Hepatocyte (in vitro differentiated cells): ENCODE results near the gene PICALM. TPM values are rescaled to one million over a fixed set of nuclear protein-coding genes. Genes with fewer than 3 reads are reported as not detected.

Source experiments
- DNase-seq: peaks from one replicate; pipeline ENCODE4 v3.0.0-alpha.2; 2016; ENCODE audit warnings: low spot score
- H2AFZ ChIP-seq: fragments of 200-600 bp; sonication (generic); 2 replicates; pipeline ENCODE4 v1.6.0; 2016; ENCODE audit warnings: antibody characterized with exemption, mild to moderate bottlenecking
- H3K27ac ChIP-seq: fragments of 200-600 bp; sonication (generic); 2 replicates; pipeline ENCODE4 v1.5.1; 2016; ENCODE audit warnings: mild to moderate bottlenecking
- H3K27me3 ChIP-seq: fragments of 200-600 bp; sonication (generic); 2 replicates; pipeline ENCODE4 v1.6.1; 2016
- H3K36me3 ChIP-seq: fragments of 200-600 bp; sonication (generic); replicated peaks from 2 replicates; pipeline ENCODE4 v1.5.1; 2016; ENCODE audit warnings: low read depth; ENCODE audit not compliant: insufficient read depth
- H3K4me1 ChIP-seq: fragments of 200-600 bp; sonication (generic); 2 replicates; pipeline ENCODE4 v1.5.1; 2016; ENCODE audit warnings: mild to moderate bottlenecking, moderate library complexity; ENCODE audit not compliant: insufficient read depth
- H3K4me2 ChIP-seq: fragments of 200-600 bp; sonication (generic); 2 replicates; pipeline ENCODE4 v1.6.0; 2016
- H3K4me3 ChIP-seq: fragments of 200-600 bp; sonication (generic); 2 replicates; pipeline ENCODE4 v1.5.1; 2016; ENCODE audit warnings: mild to moderate bottlenecking
- H3K79me2 ChIP-seq: fragments of 200-600 bp; sonication (generic); 2 replicates; pipeline ENCODE4 v1.6.0; 2017; ENCODE audit warnings: mild to moderate bottlenecking
- H3K9me2 ChIP-seq: fragments of 200-600 bp; sonication (generic); replicated peaks from 2 replicates; pipeline ENCODE4 v1.6.0; 2017; ENCODE audit warnings: mild to moderate bottlenecking; ENCODE audit not compliant: insufficient read depth
- H3K9me3 ChIP-seq: fragments of 200-600 bp; sonication (generic); 2 replicates; pipeline ENCODE4 v1.5.1; 2016; ENCODE audit warnings: low read depth, mild to moderate bottlenecking
- H4K20me1 ChIP-seq: fragments of 200-600 bp; sonication (generic); 2 replicates; pipeline ENCODE4 v1.6.0; 2016; ENCODE audit warnings: mild to moderate bottlenecking; ENCODE audit not compliant: insufficient read depth, poor library complexity, severe bottlenecking
- EZH2 ChIP-seq: fragments of 200-600 bp; sonication (generic); IDR thresholded peaks from 2 replicates; pipeline ENCODE4 v1.6.1; 2016; ENCODE audit warnings: antibody characterized with exemption, mild to moderate bottlenecking, borderline replicate concordance
- EZH2phosphoT487 ChIP-seq: fragments of 200-600 bp; sonication (generic); IDR thresholded peaks from one replicate; pipeline ENCODE4 v1.6.1; 2018; ENCODE audit warnings: antibody characterized with exemption, mild to moderate bottlenecking, low read depth, moderate library complexity; ENCODE audit not compliant: unreplicated experiment, severe bottlenecking
- WGBS: methylation state at CpG from one replicate; pipeline ENCODE4 v1.1.6; 2016; ENCODE audit warnings: low lambda C conversion rate; ENCODE audit errors: missing lambda C conversion rate; 5-methylcytosine and 5-hydroxymethylcytosine counted together
- polyA plus RNA-seq: library from polyadenylated mRNA; unstranded; fragments of >200 nt; fragmentation: Nextera tagmentation; extraction: Ambion mirVana; gene quantifications from 2 replicates; pipeline ENCODE4 v1.2.1, GENCODE V29; 2016
- total RNA-seq: library from RNA; depleted of rRNA; stranded (reverse); fragments of >200 nt; gene quantifications from 2 replicates; pipeline ENCODE4 v1.2.3, GENCODE V29; 2014
- TF ChIP-seq, protein P1 (sequence below): fragments of 200-600 bp; sonication (generic); IDR thresholded peaks from 2 replicates; pipeline ENCODE4 v1.5.1; 2016; ENCODE audit warnings: antibody characterized with exemption, mild to moderate bottlenecking; ENCODE audit not compliant: poor library complexity

Gene PICALM
- total and polyA plus RNA-seq, 2 experiments from 2014 or later, result 46.4 to 197 TPM

DNA sequence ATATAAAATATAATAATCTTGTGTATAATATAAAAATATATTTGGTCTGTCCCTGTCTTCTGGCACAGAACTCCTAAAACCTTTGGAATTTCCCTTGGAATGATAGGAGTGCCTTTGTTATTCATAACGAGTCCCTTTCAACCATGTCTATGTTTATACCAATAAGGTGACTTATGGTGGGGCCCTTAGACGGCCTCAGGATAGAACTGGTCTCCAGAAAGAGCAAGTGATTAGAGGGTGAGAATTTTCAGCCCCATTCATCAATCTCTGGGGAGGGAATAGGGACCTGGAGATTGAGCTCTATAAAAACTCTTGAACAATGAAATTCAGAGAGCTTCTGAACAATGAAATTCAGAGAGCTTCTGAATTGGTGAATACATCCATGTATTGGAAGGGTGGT, 18.4 kb upstream of the PICALM start:
- no peaks in the 10 kb centered on the region for H3K27me3 ChIP-seq
- no peak overlapping the region for H3K27ac ChIP-seq
- TF ChIP-seq EZH2phosphoT487 (no peak), EZH2 (no peak)
- TF ChIP-seq, protein P1, sequence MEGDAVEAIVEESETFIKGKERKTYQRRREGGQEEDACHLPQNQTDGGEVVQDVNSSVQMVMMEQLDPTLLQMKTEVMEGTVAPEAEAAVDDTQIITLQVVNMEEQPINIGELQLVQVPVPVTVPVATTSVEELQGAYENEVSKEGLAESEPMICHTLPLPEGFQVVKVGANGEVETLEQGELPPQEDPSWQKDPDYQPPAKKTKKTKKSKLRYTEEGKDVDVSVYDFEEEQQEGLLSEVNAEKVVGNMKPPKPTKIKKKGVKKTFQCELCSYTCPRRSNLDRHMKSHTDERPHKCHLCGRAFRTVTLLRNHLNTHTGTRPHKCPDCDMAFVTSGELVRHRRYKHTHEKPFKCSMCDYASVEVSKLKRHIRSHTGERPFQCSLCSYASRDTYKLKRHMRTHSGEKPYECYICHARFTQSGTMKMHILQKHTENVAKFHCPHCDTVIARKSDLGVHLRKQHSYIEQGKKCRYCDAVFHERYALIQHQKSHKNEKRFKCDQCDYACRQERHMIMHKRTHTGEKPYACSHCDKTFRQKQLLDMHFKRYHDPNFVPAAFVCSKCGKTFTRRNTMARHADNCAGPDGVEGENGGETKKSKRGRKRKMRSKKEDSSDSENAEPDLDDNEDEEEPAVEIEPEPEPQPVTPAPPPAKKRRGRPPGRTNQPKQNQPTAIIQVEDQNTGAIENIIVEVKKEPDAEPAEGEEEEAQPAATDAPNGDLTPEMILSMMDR, result no peak
- no peak for DNase-seq
- H3K4me3 ChIP-seq, result no peak overlapping the region
- no peak overlapping the region for H3K4me2 ChIP-seq
- no peaks in the 10 kb centered on the region for H4K20me1 ChIP-seq
- H3K36me3 ChIP-seq, result no peaks in the 10 kb centered on the region
- no peaks in the 10 kb centered on the region for H3K9me2 ChIP-seq
- no peaks in the 10 kb centered on the region for H3K4me1 ChIP-seq
- WGBS, result 69% methylated on average over 2 of the region's 2 CpGs
- no peaks in the 10 kb centered on the region for H3K79me2 ChIP-seq
- H3K9me3 ChIP-seq, result no peaks in the 10 kb centered on the region
- no peak overlapping the region for H2AFZ ChIP-seq

DNA sequence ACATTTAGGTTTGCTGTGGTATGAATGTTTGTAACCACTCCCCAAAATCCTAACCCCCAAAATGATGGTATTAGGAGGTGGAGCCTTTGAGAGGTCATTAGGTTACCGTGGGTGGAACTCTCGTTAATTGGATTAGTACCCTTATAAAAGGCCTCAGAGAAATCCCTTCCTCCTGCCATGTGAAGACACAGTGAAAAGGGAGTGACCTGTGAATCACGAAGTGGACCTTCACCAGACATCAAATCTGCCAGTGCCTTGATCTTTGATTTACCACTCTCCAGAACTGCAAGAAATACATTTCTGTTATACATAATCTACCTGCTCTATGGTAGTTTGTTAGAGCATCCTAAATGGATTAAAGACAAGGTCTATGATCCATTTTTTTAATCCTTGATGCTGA, 12.6 kb upstream of the PICALM start:
- DNase-seq, result no peak
- Histone ChIP-seq H3K4me3 (no peak overlapping the region), H2AFZ (no peak overlapping the region), H3K9me2 (no peaks in the 10 kb centered on the region), H3K36me3 (no peaks in the 10 kb centered on the region), H3K27me3 (no peaks in the 10 kb centered on the region), H3K4me2 (no peak overlapping the region), H3K9me3 (no peaks in the 10 kb centered on the region), H3K79me2 (no peaks in the 10 kb centered on the region), H4K20me1 (no peaks in the 10 kb centered on the region), H3K4me1 (no peaks in the 10 kb centered on the region), H3K27ac (no peak overlapping the region)
- TF ChIP-seq, protein P1, result no peak
- no peak for TF ChIP-seq EZH2phosphoT487
- no peak for TF ChIP-seq EZH2
- WGBS, result 81% methylated on average over 3 of the region's 3 CpGs

DNA sequence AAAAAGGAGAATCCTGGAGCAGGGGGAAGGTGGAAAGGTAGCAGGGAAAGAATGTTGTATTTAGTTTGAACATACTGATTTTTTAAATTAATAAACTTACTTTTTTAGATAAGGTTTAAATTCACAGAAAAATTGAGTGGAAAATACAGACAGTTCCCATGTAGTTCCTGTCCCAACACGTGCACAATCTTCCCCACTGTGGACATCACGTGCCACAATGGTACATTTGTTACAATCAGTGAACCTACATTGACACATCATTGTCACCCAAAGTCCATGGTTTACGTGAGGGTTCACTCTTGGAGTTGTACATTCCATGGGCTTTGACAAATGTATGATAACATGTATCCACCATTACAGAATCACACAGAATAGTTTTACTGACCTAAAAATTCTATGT, 10.5 kb upstream of the PICALM start:
- no peaks in the 10 kb centered on the region for H4K20me1 ChIP-seq
- no peak overlapping the region for H3K27ac ChIP-seq
- no peak overlapping the region for H2AFZ ChIP-seq
- H3K27me3 ChIP-seq, result no peaks in the 10 kb centered on the region
- H3K4me1 ChIP-seq, result no peaks in the 10 kb centered on the region
- H3K9me3 ChIP-seq, result no peaks in the 10 kb centered on the region
- no peak overlapping the region for H3K4me2 ChIP-seq
- no peaks in the 10 kb centered on the region for H3K9me2 ChIP-seq
- no peaks in the 10 kb centered on the region for H3K79me2 ChIP-seq
- no peak for DNase-seq
- no peak for TF ChIP-seq EZH2phosphoT487
- TF ChIP-seq EZH2, result no peak
- TF ChIP-seq, protein P1, result no peak
- 92% methylated on average over 3 of the region's 3 CpGs for WGBS
- H3K4me3 ChIP-seq, result no peak overlapping the region
- H3K36me3 ChIP-seq, result no peaks in the 10 kb centered on the region

DNA sequence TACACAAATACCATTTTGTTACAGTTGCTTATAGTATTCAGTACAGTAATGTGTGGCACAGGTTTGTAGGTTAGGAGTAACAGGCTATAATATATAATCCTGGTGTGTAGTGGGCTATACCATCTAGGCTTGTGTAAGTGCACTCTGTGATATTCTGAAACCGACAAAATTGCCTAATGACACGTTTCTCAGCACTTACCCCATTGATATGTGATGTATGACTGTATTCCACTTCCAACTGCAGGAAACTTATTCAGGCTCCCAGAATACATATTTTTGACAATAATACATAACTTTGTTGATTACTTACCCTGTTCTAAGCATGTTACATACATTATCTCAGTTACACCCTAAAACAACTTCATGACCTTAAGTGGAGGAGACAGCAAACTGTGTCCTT, 5.1 kb upstream of the PICALM start:
- Histone ChIP-seq H3K36me3 (no peaks in the 10 kb centered on the region), H4K20me1 (no peaks in the 10 kb centered on the region), H3K79me2 (no peaks in the 10 kb centered on the region), H3K27me3 (no peaks in the 10 kb centered on the region), H2AFZ (no peak overlapping the region), H3K9me3 (no peaks in the 10 kb centered on the region), H3K4me1 (peaks cover 11% of the 10 kb centered on the region), H3K4me2 (no peak overlapping the region), H3K9me2 (no peaks in the 10 kb centered on the region), H3K27ac (no peak overlapping the region), H3K4me3 (no peak overlapping the region)
- WGBS, result 84% methylated on average over 2 of the region's 2 CpGs
- no peak for TF ChIP-seq EZH2
- no peak for TF ChIP-seq EZH2phosphoT487
- TF ChIP-seq, protein P1, result no peak
- DNase-seq, result no peak
